Neural cell (in vitro differentiated cells): ENCODE data around the gene PCDH15. TPM values are rescaled to one million over a fixed set of nuclear protein-coding genes. Genes with fewer than 3 reads are reported as not detected.

Experiments used
- H2AFZ ChIP-seq: fragments of 200-600, 300-800 bp; sonication (generic), shearing (Covaris generic); 2 replicates; pipeline ENCODE4 v1.6.0; 2014; ENCODE audit warnings: low read depth, mild to moderate bottlenecking, antibody characterized with exemption, low read length, moderate library complexity
- H3F3A ChIP-seq: fragments of 200-600 bp; shearing (Covaris generic); 2 replicates; pipeline ENCODE4 v1.6.1; 2016; ENCODE audit warnings: mild to moderate bottlenecking, moderate library complexity, mixed read lengths, antibody characterized with exemption, low read length; ENCODE audit not compliant: insufficient read depth, poor library complexity, severe bottlenecking
- H3K27ac ChIP-seq: fragments of 200-600, 300-800 bp; sonication (generic), shearing (Covaris generic); 2 replicates; pipeline ENCODE4 v1.5.1; 2014; ENCODE audit warnings: mild to moderate bottlenecking, low read length, moderate library complexity
- H3K27me3 ChIP-seq: fragments of 300-800, 200-600 bp; sonication (generic), shearing (Covaris generic); 2 replicates; pipeline ENCODE4 v1.6.0; 2014; ENCODE audit warnings: mild to moderate bottlenecking, low read depth, low read length, moderate library complexity; ENCODE audit not compliant: insufficient read depth
- H3K36me3 ChIP-seq: fragments of 300-800, 200-600 bp; sonication (generic), shearing (Covaris generic); 2 replicates; pipeline ENCODE4 v1.5.1; 2014; ENCODE audit warnings: mild to moderate bottlenecking, antibody characterized with exemption, low read length, moderate library complexity; ENCODE audit not compliant: insufficient read depth
- H3K4me2 ChIP-seq: fragments of 300-800, 200-600 bp; sonication (generic), shearing (Covaris generic); 2 replicates; pipeline ENCODE4 v1.6.0; 2014; ENCODE audit warnings: mild to moderate bottlenecking, low read length
- H3K4me3 ChIP-seq: fragments of 300-800, 200-600 bp; sonication (generic), shearing (Covaris generic); 2 replicates; pipeline ENCODE4 v1.5.1; 2014; ENCODE audit warnings: mild to moderate bottlenecking, low read length, moderate library complexity
- H3K79me2 ChIP-seq: fragments of 200-600 bp; shearing (Covaris generic); replicated peaks from 2 replicates; pipeline ENCODE4 v1.6.0; 2014; ENCODE audit warnings: mild to moderate bottlenecking, low read length, moderate library complexity; ENCODE audit not compliant: insufficient read depth
- H3K9ac ChIP-seq: fragments of 300-800, 200-600 bp; sonication (generic), shearing (Covaris generic); 2 replicates; pipeline ENCODE4 v1.6.1; 2016; ENCODE audit warnings: mild to moderate bottlenecking, low read length, mixed read lengths
- H3K9me2 ChIP-seq: fragments of 200-600 bp; shearing (Covaris generic); 2 replicates; pipeline ENCODE4 v1.6.1; 2016; ENCODE audit warnings: mild to moderate bottlenecking, low read length, mixed read lengths; ENCODE audit not compliant: insufficient read depth
- H3K9me3 ChIP-seq: fragments of 200-600, 300-800 bp; sonication (generic), shearing (Covaris generic); 2 replicates; pipeline ENCODE4 v1.6.1; 2016; ENCODE audit warnings: mild to moderate bottlenecking, mixed run types, low read length, moderate library complexity, mixed read lengths
- H4K20me1 ChIP-seq: fragments of 200-600 bp; shearing (Covaris generic); 2 replicates; pipeline ENCODE4 v1.6.1; 2016; ENCODE audit warnings: mild to moderate bottlenecking, mixed run types; ENCODE audit not compliant: insufficient read depth
- CTCF ChIP-seq: fragments of 450-650 bp; IDR thresholded peaks from 2 replicates; pipeline ENCODE4 v1.5.1; 2014; ENCODE audit warnings: antibody characterized with exemption, mild to moderate bottlenecking, moderate library complexity; ENCODE audit not compliant: poor library complexity, severe bottlenecking
- EP300 ChIP-seq: fragments of 450-650 bp; conservative IDR thresholded peaks from 2 replicates; pipeline ENCODE4 v1.6.1; 2014; ENCODE audit warnings: antibody characterized with exemption, mild to moderate bottlenecking, moderate library complexity; ENCODE audit not compliant: poor library complexity, severe bottlenecking
- EZH2 ChIP-seq: fragments of 200-600, 300-800 bp; shearing (Covaris generic), sonication (generic); IDR thresholded peaks from 2 replicates; pipeline ENCODE4 v1.6.1; 2014; ENCODE audit warnings: antibody characterized with exemption, low read length, borderline replicate concordance, mild to moderate bottlenecking; ENCODE audit not compliant: insufficient read depth, poor library complexity, severe bottlenecking
- MXI1 ChIP-seq: fragments of 450-650 bp; conservative IDR thresholded peaks from 2 replicates; pipeline ENCODE4 v1.6.1; 2014; ENCODE audit warnings: antibody characterized with exemption, mild to moderate bottlenecking; ENCODE audit not compliant: poor library complexity, severe bottlenecking
- POLR2AphosphoS5 ChIP-seq: IDR thresholded peaks from 2 replicates; pipeline ENCODE4 v1.6.1; 2012
- RAD21 ChIP-seq: fragments of 450-650 bp; conservative IDR thresholded peaks from 2 replicates; pipeline ENCODE4 v1.6.1; 2014; ENCODE audit warnings: antibody characterized with exemption, mild to moderate bottlenecking, moderate library complexity
- REST ChIP-seq: IDR thresholded peaks from 2 replicates; pipeline ENCODE4 v1.6.1; 2012; ENCODE audit warnings: borderline replicate concordance
- SMC3 ChIP-seq: fragments of 450-650 bp; conservative IDR thresholded peaks from 2 replicates; pipeline ENCODE4 v1.6.1; 2014; ENCODE audit warnings: antibody characterized with exemption, mild to moderate bottlenecking, moderate library complexity; ENCODE audit not compliant: poor library complexity
- TAF1 ChIP-seq: IDR thresholded peaks from 2 replicates; pipeline ENCODE4 v1.6.1; 2012; ENCODE audit warnings: low read depth
- polyA plus RNA-seq: library from polyadenylated mRNA; depleted of rRNA; stranded (reverse); fragments of >200 nt; gene quantifications from 2 replicates; pipeline ENCODE4 v1.2.3, GENCODE V29; 2014

The PCDH15 gene
- polyA plus RNA-seq, 1 donor from 2014 or later = 1.2 TPM

- Histone ChIP-seq H3K9ac (no peak overlapping the region), H3K27me3 (no peaks in the 10 kb centered on the region), H3K79me2 (no peaks in the 10 kb centered on the region), H2AFZ (no peak overlapping the region), H3K9me2 (no peaks in the 10 kb centered on the region), H3K4me2 (no peak overlapping the region), H3K27ac (no peak overlapping the region), H3F3A (no peaks in the 10 kb centered on the region), H3K4me3 (no peak overlapping the region), H4K20me1 (no peaks in the 10 kb centered on the region), H3K9me3 (no peaks in the 10 kb centered on the region), H3K36me3 (no peaks in the 10 kb centered on the region)
- TF ChIP-seq MXI1 = no peak
- no peak for TF ChIP-seq POLR2AphosphoS5
- no peak for TF ChIP-seq EZH2
- no peak for TF ChIP-seq REST
- no peak for TF ChIP-seq TAF1
- no peak for TF ChIP-seq RAD21
- TF ChIP-seq SMC3 = no peak
- no peak for TF ChIP-seq CTCF
- TF ChIP-seq EP300 = no peak
These were observed 14.6 kb upstream of the PCDH15 start for GRCh38 chr10:54815583-54815982.

- Histone ChIP-seq H3F3A (no peaks in the 10 kb centered on the region), H3K9me2 (no peaks in the 10 kb centered on the region), H3K9me3 (no peaks in the 10 kb centered on the region), H3K36me3 (no peaks in the 10 kb centered on the region), H3K79me2 (no peaks in the 10 kb centered on the region), H3K27ac (no peak overlapping the region), H3K27me3 (no peaks in the 10 kb centered on the region), H2AFZ (no peak overlapping the region), H3K9ac (no peak overlapping the region), H4K20me1 (no peaks in the 10 kb centered on the region), H3K4me2 (no peak overlapping the region), H3K4me3 (no peak overlapping the region)
- TF ChIP-seq REST (no peak), MXI1 (no peak), SMC3 (no peak), TAF1 (no peak), RAD21 (no peak), CTCF (no peak), EZH2 (no peak), EP300 (no peak), POLR2AphosphoS5 (no peak)
These were observed 7.3 kb upstream of the PCDH15 start for GRCh38 chr10:54808186-54808935.
